NCI-H1436 treated with DMSO at 0.1 percent for 48 hours (cell line): Measurements from ENCODE around the gene TSPAN4.
A peak's percentile ranks its signal among the peaks of the same experiment; 100 is the strongest.

Experiments
- DNase-seq: peaks from one replicate; lab custom pipeline; 2025; lab: John Stamatoyannopoulos, UW

TSPAN4 gene

GRCh38 chr11:804599-804964 lies 38.1 kb upstream of the TSPAN4 start:
- DNase-seq: no peak

- no peak for DNase-seq
These were observed 34.0 kb upstream of the TSPAN4 start for GRCh38 chr11:808427-809286.

- DNase-seq: peak; percentile 83
These were observed 33.2 kb upstream of the TSPAN4 start, which contains the start of gene RPLP2 for GRCh38 chr11:809287-810039. TSS of gene RPLP2 (plus strand) at chr11:809967. CDS start at chr11:810235, 268 bp downstream.

- no peak for DNase-seq
These were observed 32.5 kb upstream of the TSPAN4 start for GRCh38 chr11:810040-810567.

GRCh38 chr11:811446-812245 lies 31.0 kb upstream of the TSPAN4 start:
- no peak for DNase-seq

GRCh38 chr11:812390-812789 lies 30.3 kb upstream of the TSPAN4 start:
- no peak for DNase-seq

- no peak for DNase-seq
These were observed 29.6 kb upstream of the TSPAN4 start for GRCh38 chr11:813072-813455.

GRCh38 chr11:813456-814096 lies 29.1 kb upstream of the TSPAN4 start:
- no peak for DNase-seq

GRCh38 chr11:815675-816432 lies 26.8 kb upstream of the TSPAN4 start:
- no peak for DNase-seq

- DNase-seq: no peak
These were observed 26.2 kb upstream of the TSPAN4 start for GRCh38 chr11:816433-816779.

- no peak for DNase-seq
These were observed 24.1 kb upstream of the TSPAN4 start, which contains the start of gene PNPLA2 for GRCh38 chr11:818396-819128. TSS of gene PNPLA2 (plus strand) at chr11:818914. CDS start at chr11:819719, 805 bp downstream.

- DNase-seq: peak; percentile 25
These were observed 23.3 kb upstream of the TSPAN4 start for GRCh38 chr11:819129-819931.

- no peak for DNase-seq
These were observed 22.6 kb upstream of the TSPAN4 start for GRCh38 chr11:819943-820649.

- no peak for DNase-seq
These were observed 21.8 kb upstream of the TSPAN4 start for GRCh38 chr11:820655-821511.

GRCh38 chr11:821512-822371 lies 20.9 kb upstream of the TSPAN4 start:
- DNase-seq: no peak

- no peak for DNase-seq
These were observed 19.0 kb upstream of the TSPAN4 start for GRCh38 chr11:823441-824291.
